T follicular helper cell (primary cell): ENCODE measurements around the gene STAT6.

Source experiments
- DNase-seq: peaks from one replicate; pipeline ENCODE4 v3.0.0-alpha.2; 2020; ENCODE audit warnings: low read depth

STAT6 gene

DNA sequence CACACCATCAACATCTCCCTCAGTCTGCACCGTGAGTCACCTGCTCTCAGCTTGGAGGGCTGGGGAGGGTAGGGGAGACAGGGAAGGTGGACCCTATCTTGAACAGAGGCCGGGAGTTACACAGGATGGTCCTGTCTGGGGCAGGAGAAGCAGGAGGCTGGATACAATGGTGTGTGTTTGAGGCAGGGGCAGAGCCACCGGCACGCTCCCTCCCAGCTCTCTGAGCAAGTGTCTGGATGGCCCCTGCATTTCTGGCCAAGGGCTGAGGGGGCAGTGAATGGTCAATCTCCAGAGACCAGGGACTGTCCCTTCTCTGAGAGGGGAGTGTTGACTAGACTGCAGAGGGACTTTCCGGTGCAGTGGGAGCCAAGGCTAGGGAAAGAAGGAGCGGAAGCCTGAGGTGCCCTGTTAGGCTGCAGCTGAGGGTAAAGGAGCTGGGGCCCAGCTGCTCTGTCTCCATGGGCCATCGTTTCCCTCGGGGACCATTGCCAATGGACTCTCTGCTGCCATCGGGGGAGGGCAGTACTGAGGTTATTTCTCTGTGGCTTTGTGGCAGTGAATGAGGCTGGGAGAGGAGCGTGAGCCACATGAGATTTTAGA is 34.4 kb upstream of the STAT6 start:
- no peak for DNase-seq

DNA sequence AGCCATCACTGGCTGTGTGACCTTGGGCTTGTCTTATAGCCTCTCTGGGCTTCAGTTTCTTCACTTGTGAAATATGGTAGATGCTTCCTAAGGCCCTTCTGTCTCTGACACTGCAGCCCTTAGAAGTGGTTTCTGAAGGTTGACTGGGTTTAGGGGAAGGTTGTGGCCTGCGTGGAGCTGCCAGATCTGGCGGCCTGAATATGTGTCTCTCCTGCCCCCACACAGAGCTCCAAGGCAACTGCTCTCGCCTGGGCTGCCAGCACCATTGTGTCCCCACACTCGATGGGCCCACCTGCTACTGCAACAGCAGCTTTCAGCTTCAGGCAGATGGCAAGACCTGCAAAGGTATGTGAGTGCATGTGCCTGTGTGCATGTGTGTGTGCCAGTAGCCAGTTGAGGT is 32.3 kb upstream of the STAT6 start:
- no peak for DNase-seq

DNA sequence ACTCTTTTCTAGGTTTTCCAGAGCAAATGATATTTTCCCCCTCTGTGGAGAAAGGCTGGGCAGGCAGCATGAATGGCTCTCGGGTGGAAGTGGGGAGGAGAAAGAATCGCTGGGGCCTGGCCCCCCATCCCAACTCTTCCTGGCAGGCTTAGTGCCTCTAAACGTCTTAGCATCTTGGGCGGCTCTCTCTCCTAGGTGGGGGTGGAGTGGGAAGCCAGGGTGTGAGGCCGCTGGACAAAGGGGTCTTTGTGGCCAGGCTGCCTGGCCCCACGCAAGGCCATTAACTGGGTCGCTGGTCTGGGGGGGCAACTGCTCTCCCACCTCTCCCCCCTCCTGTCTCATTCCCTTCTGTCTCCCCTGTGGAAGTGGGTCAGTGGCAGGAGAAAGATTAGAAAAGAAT is 31.6 kb upstream of the STAT6 start:
- no peak for DNase-seq

DNA sequence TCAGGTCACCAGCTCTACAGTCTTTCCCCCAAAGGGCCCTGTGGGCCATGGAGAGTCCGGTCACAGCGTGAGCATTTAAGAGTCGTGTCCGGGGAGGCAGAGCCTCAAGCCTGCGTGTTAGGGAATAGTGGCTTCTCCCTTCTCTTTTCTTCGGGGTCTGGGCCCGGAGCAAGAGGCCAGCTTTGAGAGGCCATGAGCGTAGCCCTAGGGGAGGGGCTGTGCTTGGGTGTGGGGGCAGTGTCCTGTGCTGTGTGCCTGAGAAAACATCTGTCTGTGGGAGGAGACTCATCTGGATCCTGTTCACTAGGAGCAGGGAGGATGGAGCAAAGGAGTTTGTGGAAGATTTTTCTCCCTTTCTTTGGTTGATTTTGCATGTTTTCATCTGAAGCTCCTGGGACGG is 31.0 kb upstream of the STAT6 start:
- no peak for DNase-seq

DNA sequence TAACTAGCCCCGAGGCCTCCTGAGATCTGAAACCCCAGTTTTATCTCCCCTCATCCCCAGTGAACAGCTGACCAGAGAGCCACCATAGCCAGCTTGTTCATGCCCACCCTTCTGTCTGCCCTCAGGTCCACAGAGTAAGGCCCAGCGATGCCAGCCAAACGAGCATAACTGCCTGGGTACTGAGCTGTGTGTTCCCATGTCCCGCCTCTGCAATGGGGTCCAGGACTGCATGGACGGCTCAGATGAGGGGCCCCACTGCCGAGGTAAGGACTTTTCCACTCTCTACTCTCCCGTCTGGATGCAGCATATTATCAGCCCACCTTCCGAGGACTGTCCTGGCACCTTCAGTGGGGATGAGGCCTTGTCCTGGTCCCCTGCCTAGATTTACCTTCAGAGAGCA is 30.1 kb upstream of the STAT6 start:
- no peak for DNase-seq

DNA sequence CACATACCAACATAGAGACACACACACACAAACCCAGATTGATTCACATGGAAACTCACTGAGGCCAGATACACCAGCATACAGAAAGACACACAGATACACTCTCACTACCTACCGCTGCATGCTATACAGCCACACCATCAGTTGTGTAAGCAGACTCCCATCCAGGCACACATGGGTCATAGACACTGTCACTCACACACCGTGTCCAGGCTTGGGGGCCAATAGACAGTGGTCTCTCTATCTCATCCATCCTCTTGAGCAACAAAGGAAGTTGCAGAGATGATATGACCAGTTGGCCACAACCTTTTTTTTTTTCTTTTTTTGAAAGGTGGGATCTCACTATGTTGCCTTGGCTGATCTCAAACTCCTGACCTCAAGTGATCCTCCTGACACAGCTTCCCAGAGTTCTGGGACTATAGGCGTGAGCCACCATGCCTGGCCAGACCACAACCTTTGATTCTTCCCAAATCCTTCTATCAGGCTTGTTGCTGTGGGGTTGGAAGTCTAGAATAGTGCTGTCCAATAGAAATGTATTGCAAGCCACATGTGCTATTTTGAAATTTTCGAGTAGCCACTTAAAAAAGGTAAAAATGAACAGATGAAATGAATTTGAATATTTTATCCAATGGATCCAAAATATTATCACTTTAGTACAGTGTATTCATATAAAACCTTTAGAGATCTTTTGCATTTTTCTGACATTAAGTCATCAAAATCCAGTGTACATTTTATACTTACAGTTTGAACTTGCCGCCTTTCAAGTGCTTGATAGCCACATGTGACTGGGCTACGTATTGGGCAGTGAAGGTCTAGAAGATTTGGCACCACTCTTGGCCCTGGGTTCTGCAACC is 28.9 kb upstream of the STAT6 start:
- DNase-seq: no peak

DNA sequence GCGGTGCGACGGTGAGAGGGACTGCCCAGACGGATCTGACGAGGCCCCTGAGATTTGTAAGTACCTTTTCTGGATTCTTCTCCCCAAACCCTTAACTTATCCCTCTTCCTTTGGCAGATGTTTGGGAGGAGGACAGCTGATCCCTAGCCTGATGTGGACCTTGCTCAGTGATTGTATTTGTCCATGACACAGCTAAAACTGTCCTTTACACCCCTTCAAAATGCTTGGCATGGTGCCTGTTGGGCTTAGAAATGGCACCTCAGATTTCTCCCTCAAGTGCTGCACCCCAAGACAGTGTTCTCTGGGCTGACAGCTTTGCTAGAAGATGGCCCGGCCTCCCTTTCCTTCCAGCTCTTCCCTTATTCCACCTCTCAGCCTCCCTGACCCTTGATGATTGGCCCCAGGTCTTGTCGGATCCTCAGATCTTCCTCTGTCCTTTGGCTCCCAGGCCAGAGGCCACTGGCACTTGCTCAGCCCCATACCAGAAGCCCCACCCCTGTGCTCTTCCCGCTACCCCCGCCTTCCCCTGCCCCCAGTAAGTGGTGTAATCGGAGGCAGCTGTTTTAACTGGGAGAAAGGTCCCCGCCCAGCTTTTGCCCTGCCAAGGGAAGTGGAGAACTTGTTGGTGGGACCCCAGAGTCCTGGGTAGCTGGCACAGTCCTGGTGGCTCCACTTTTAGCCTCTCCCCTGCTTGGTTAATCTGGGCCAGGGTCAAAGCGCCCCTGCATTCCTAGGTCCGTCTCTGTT is 27.5 kb upstream of the STAT6 start:
- no peak for DNase-seq

DNA sequence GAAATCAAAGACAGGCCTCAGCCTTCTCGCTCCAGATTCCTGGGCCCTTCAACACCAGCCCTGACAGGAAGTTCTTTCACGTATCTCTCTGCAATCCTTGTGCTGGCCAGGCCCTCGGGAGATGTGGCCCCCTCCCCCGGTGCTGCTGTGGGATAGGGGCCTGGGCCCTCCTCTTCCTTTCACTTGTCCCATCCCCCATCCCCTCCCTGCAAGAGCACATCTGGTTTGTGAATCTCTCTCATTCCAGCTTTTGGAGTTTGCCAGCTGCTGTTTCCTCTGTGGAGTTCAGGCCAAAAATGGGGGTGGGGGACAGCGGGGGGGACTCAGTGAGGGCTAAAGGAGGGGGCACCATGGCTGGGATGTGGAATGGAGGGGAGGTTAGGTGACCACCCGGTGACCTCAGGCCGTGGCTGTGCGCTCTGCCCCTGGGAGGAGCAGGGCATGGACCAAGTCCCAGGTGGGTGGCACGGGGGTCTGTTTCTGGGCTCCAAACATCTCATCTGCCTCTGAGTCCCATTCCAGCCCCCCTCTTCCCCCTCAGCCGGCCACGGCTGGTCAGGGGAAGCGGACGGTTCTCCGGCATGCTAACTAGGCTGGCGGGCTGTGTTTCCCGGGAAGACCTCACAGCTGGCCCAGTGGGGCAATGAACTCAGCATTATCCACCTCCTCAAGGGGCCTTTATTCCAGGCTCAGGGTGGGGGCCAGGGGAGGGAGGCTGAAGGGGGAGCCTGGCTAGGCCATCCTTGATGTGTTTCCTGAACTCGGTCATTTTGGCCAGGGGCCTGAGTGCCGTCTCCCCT is 24.6 kb upstream of the STAT6 start:
- DNase-seq: no peak

DNA sequence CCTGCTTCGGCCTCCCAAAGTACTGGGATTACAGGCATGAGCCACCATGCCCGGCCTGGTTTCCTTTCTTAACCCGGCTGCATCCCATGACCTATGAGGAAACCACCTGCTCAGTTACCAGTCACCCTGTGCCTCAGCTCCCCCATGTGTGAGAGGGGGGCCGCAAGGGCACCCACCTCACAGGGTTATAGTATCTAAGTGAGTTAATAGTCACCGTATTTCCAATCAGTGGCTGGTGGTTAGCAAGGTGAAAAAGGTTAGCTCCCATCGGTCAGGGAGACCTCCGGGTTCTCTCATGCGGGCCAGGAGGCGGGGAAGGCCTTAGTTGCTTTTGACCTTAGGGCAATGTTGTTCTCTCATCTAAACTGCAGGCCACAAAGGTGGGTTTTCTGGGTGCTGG is 23.8 kb upstream of the STAT6 start:
- no peak for DNase-seq

DNA sequence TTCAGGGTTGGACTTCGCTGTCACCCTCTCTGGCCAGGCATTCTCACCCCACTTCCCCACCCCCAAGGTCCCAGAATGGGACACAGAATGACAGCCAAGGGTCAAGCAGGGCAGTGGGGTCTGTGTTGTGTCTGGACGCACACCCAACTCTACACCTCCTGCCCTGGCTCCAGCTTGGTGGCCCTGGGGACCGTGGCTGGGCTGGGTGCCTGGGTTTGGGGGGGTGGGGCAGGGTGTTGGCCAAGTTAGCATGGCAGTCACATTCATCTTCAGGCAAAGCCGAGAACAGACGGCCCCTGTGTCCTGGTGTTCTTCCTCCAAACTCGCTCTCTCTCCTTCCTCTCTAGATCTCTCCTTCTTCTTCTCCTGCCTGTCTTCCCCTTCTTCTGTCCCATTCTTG is 22.8 kb upstream of the STAT6 start:
- DNase-seq: no peak

DNA sequence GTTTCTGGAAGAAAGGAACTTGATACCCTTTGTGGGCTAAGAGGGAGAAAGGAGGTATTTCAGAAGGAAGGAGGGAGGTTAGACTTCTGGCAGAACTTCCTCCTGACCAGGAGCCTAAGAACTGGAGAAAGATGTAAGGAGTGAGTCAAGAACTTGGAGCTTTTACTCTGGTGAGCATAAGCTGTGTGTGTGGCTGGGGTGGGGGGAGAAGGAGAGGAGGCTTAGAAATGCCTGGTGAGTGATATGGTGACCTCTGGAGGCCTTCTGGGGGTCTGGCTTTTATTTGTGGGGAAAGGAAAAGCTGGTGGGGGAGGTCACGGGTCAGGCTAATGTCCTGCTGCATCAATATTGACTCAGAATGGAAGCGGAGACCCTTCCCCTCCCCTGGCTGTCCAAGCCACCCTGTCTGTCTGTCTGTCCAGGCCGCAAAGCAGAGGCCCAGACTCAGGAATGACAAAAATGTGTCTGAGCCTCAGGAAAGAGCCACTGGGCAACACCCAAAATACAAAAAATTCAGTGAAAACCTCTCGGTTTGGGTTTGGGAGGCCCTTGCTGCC is 21.9 kb upstream of the STAT6 start:
- no peak for DNase-seq

DNA sequence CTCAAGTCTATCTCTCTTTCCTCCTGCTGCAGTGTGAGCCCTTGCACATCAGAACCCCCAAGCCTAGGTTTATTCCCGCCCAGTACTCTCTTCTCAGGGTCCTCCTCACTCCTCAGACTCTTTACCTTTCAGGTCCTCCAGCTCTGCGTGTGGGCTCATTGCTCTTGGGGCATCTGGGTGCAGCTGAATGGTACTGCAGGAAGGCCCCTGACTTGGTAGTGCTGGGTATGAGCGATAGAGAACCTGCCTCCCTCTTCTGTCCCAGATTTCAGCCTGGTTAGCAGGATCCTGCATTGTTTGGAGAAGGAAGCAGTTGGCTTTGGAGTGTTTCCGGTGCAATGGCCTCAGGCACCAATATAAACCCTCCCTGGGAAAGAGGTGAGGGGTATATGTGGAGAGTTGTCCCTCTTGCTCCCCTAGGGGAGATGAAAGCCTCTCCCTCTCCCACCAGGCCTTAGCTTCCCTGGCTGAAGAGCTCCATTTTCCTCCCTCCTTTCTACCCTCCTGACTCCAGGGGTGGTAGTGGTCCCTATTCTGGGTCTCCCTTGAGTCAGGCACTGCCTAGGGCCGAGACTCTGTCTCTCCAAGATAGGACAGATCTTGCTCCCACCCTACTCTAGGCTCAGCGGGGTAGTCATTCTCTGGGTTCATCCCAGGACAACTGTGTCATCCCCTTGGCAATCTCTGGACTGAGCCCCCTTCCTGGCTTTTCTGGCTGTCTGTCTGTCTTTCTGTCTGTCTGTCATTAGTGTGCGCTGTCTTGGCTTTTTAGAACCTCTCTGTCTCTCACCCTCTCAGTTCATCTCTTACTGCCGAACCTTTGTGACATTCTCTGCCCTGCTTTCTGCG is 21.0 kb upstream of the STAT6 start:
- no peak for DNase-seq

DNA sequence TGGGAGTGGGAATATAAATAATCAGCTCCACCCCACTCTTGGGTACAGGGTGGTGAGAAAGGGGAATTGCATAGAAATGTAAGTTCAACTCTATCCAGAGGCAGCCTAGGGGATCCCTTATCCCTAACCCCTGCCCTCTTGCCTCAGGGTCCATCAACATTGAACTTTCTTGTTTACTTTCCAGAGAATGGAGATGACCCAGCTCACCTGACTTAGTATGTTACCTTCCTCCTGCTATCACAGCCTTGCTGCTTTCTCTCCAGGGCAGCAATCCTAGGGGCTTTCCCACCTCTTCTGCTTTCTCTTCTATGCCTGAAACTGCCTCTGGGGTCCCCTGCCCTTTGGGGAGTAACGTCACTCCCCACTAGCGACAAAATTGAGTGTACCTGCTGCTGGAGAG is 19.8 kb upstream of the STAT6 start:
- no peak for DNase-seq

DNA sequence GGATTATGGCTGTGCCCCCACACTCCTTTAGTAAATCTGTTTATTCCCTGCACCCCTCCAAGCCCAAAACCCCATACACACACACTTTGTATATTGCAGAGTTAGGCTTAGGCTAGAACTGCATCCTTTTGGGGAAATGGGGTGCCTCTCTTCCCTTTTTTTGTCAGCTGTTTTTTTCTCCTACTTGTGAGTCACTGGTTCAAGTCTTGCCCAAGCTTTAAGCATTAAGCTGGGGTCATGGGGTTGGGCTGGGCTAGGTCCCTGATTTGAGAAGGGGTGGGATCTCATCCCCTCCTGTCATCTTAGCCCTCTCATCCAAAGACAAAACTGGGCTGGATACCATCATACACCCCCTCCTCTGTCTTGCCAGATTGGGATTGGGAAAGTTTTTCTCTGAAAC is 18.7 kb upstream of the STAT6 start:
- DNase-seq: no peak

DNA sequence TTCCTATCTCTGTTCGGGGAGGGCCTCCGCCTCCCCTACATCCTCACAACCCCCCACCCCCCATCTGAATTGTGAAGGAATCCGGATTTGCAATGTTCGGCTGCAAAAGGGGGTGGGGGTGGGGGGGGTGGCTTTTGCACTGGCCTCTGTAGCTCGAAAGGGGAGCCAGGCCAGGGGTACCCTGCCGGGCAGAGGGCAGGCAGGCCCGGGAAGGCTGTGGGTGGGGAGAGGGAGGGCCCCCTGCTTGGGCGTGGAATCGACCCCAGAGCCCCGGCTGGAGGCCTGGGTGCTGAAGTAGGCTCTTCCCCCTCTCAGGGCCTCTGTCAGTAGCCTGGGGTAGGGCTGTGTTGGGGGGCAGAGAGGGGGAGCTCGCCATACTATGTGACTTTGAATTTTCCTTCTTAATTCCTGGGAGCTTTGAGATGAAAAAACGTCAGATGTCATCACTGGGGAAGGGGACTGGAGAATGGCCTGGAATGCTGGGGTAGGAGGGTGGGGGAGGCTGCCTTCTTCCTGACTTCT is 18.2 kb upstream of the STAT6 start:
- DNase-seq: no peak

DNA sequence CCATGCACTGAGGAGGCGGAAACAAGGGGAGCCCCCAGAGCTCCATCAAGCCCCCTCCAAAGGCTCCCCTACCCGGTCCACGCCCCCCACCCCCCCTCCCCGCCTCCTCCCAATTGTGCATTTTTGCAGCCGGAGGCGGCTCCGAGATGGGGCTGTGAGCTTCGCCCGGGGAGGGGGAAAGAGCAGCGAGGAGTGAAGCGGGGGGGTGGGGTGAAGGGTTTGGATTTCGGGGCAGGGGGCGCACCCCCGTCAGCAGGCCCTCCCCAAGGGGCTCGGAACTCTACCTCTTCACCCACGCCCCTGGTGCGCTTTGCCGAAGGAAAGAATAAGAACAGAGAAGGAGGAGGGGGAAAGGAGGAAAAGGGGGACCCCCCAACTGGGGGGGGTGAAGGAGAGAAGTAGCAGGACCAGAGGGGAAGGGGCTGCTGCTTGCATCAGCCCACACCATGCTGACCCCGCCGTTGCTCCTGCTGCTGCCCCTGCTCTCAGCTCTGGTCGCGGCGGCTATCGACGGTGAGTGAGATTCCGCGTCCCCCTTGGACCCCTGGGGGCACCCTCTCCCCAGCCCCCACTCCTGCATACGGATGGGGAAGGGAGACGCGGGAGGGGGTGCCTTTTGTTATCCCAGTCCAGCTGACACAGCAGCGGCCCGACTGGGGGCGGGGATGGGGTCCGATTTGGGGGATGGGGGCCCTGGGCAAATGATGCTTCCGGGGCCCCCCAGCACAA is 17.5 kb upstream of the STAT6 start:
- DNase-seq: no peak

DNA sequence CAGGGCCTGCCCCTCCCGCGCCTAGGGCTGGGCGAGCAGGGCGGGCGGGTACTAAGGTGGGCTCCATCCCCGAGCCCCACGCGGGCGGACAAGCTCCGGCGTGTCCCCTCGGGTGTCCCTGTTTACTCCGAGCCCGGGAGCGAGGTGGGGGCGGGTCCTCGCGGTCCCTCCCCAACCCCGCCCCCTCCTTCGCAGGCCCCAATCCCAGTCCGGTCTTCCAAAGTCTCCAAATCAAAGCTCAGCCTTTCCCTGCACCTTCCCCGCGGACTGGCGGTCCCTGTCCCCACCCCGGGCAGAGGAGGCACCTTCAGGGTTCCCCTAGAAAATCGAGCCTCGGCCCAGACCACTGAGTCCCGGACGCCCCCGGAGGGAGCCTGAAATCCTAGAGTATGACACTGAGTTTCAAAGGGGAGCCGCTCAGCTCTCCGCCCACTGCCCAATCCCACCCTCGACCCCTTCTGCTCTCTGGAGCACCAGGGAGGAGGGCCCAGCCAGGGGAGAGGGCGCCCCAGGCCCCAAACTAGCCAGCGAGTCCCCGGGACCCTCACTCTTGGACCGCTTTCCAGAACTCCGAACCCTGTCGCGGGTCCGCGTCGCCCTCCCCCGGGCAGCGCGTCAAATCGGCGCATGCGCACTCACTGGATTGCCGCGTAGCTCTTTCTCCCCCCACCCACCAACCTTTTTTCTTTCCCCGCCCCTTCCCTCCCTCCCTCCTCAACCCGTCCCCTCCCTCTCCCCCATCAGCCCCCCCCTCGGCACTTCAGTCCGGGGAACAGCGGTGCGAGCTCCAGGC is 16.8 kb upstream of the STAT6 start, which contains the start of gene LRP1:
Gene LRP1 (plus strand): TSS at position 758 of the 793 bp plus-strand sequence. CDS start 482 bp downstream, outside the sequence.
- peak; percentile 76 for DNase-seq

DNA sequence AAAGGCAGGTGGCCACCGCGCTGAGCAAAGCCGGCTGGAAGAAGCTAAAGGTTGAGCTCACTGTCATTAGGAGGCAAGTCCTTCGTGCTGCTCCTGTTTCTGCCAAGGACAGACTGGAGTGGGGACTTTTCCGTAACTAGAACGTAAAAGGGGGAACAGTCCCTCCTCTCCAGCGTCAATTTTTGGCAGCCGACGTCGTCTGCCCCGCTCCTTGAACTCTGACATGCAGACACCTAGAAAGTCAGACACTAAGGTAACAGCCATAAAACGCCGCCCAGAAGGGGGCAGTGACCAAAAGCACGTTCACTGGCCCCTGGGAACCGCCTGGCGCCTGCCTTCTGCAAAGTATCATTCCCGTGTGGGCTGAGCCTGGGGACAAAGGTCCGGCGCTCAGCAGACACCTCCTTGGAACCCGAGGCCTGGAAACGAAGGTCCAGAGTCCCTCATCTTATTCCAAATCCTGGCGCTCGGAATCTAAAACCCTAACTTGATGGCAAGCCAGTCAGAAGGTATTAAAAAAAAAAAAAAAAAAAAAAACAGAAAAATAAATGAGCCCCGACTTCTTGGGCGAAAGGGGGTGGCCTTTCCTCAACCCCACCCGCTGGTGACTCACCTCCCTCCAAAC is 16.1 kb upstream of the STAT6 start:
- peak; percentile 60 for DNase-seq

DNA sequence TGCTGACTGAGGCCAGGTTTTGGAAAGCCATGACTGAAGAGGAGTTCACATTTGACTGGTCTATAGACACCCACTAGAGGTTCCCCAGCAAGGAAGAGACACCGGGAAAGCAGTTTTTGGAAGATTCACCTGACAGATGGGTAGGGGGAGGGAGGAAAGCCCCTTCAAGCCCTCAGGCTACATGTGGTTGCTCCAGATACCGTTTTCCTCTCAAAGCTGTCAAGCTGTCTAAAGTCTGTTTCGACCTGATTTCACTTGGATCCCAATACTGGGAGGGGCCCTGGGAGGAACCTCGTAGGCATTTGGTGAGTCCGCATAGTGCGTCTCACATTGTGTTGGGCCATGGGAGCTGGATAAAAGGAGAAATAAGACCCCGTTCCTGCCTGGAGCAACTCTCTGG is 15.4 kb upstream of the STAT6 start:
- no peak for DNase-seq
